Measurements from ENCODE around the gene DBP.
"Not testable (repeated sequence)": the region's sequence is repeated elsewhere in the genome, so short reads cannot be mapped to it uniquely, and the experiment has no call there.

Gene DBP

DNA sequence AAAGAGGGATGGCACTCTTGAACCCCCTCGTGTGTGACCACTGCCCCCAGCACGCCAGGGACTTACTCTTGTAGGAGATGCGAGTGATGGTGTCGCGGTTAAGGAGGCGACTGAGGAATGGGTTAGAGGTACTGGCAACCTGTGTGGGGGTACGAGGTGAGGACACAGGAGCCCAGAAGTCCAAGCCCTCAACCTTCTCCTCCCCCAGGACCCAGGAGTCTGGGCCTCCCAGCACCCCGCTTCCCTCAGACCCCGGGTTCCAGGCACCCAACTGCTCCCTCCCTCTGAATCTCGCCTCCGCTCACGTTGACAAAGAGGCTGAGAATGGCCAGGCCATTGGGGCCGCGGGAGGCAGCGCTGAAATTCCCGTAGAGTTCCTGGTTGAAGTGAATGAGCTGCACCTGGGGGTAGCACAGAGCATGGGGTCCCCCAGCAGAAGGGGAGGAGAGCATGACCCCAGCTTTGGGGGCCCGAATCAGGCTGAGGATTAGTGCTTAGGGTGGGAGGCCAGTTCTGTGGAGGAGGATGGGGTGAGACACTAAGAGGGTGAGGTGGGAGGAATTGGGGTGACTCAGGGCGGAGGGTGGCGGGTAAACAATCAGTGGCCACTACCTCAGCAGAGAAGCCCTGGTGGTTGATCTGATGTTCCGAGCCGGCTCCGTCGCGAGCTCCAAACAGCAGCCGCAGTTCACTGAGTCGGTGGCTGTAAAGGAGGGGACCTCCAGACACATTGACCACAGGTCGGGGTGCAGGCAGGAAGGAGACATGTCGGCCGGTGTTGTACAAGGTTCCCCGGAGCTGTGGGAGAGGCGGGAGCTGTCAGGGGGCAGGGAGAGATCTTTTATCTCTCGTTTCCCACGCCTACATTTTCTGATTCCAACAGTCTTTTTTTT lies 2.5 kb upstream of the DBP start:
- Mint-ChIP-seq H3K4me3 (peak overlapping the region; percentile 58 to 92), H3K36me3 (peaks cover 5 to 16% of the 10 kb centered on the region in 2 donors), H3K27me3 (no peaks in the 10 kb centered on the region), H3K4me1 (peaks cover 33 to 49% of the 10 kb centered on the region in 2 donors), H3K9me3 (peaks cover 8 to 9% of the 10 kb centered on the region in 2 donors), H3K27ac (peak overlapping the region; percentile 99)
- no peak for DNase-seq
- ATAC-seq (replicated peaks), result no peak

GRCh38 chr19:48638831-48639381 lies 1.7 kb upstream of the DBP start:
- ATAC-seq (replicated peaks), result no peak
- H3K9me3 Mint-ChIP-seq, result peaks cover 8 to 9% of the 10 kb centered on the region in 2 donors
- peak overlapping the region; percentile 88 to 92 for H3K4me3 Mint-ChIP-seq
- peak overlapping the region; percentile 99 for H3K27ac Mint-ChIP-seq
- H3K27me3 Mint-ChIP-seq, result no peaks in the 10 kb centered on the region
- H3K4me1 Mint-ChIP-seq, result peaks cover 35 to 51% of the 10 kb centered on the region in 2 donors
- H3K36me3 Mint-ChIP-seq, result peaks cover 5 to 16% of the 10 kb centered on the region in 2 donors
- no peak for DNase-seq

- peak overlapping the region; percentile 88 to 92 for H3K4me3 Mint-ChIP-seq
- peak overlapping the region; percentile 99 for H3K27ac Mint-ChIP-seq
- peaks cover 5 to 16% of the 10 kb centered on the region in 2 donors for H3K36me3 Mint-ChIP-seq
- ATAC-seq (replicated peaks) (peak; percentile 30 to 44), DNase-seq (peak; percentile 77)
- H3K4me1 Mint-ChIP-seq, result peaks cover 40 to 58% of the 10 kb centered on the region in 2 donors
- no peaks in the 10 kb centered on the region for H3K27me3 Mint-ChIP-seq
- H3K9me3 Mint-ChIP-seq, result peaks cover 8 to 9% of the 10 kb centered on the region in 2 donors
Observed at GRCh38 chr19:48637948-48638830, 1.0 kb upstream of the DBP start.

DNA sequence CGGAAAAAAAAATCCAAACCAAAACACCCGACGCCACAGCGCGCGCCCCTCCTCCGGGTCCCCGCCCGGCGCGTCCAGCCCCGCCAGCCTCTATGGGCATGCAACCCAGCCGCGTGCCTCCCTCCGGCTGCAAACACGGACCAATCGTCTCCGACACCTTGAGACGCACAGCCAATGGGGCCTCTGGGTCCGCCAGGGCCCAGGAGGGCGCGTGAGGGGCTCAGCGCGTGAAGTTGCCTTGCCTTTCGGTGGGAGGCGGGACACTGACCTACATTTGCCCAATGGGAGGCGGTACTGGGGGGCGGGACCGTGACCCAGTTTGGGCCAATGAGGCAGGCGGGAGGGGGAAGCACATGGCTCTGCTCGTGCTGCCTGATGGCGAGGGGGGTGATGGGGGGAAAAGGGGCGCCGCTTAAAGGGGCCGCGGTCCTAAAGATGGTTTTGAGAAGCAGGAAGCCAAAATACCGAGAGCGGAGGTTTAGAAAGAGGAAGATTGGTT lies 319 bp upstream of the DBP start:
- H3K9me3 Mint-ChIP-seq, result peaks cover 8 to 9% of the 10 kb centered on the region in 2 donors
- peak overlapping the region; percentile 99 for H3K27ac Mint-ChIP-seq
- H3K36me3 Mint-ChIP-seq, result peaks cover 5 to 16% of the 10 kb centered on the region in 2 donors
- no peaks in the 10 kb centered on the region for H3K27me3 Mint-ChIP-seq
- H3K4me3 Mint-ChIP-seq, result peak overlapping the region; percentile 88 to 92
- DNase-seq (peak; percentile 99), ATAC-seq (replicated peaks) (peak; percentile 75 to 77)
- H3K4me1 Mint-ChIP-seq, result peaks cover 44 to 65% of the 10 kb centered on the region in 2 donors

DNA sequence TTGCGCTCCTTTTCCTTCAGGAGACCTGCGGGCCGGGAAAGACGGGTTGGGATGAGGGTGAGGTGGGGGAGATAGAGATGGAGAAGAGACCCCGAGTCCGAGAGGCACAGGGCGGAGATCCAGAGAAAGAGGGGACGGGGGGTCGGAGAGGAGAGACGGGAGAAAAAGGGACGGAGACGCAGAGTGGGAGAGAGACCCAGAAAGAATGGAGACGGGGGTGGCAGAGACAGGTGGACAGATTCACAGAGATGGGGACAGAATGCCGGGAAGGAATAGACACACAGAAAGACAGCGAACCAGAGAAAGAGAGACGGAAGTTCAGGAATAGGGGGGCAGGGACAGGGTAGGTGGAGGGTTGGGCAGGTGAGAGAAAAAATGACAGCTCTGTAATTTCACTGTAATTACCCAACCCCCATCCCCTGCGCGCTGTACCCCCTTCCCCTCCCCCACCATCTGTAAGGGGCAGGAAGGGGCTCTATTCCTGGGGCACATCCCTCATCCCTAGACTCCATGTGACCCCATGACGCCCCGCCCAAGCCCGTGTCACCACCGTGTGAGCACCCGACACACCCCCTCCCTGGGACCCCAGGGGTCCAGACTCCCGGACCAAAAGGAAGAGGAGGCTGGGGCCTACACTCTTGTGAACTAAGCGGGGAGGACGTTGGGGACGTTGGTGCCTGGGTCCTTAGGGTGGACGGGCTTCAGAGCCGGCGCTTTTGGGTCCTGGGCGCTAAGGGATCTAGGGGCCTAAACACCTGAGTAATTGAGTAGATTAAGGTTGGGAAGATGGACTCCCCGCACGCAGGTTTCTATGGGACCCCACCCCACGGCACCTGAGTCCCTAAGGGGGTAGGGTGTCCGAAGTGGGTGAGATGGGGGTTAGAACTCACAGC lies 967 bp downstream of the DBP start:
- ATAC-seq (replicated peaks) (no peak), DNase-seq (no peak)
- Mint-ChIP-seq H3K27ac (peak overlapping the region; percentile 82), H3K36me3 (peaks cover 5 to 14% of the 10 kb centered on the region in 2 donors), H3K9me3 (peaks cover 8 to 9% of the 10 kb centered on the region in 2 donors), H3K4me1 (peaks cover 44 to 72% of the 10 kb centered on the region in 2 donors), H3K4me3 (peak overlapping the region; percentile 88 to 92), H3K27me3 (no peaks in the 10 kb centered on the region)

GRCh38 chr19:48635263-48635965 lies 1.8 kb downstream of the DBP start:
- peaks cover 44 to 80% of the 10 kb centered on the region in 2 donors for H3K4me1 Mint-ChIP-seq
- peak overlapping the region; percentile 88 to 92 for H3K4me3 Mint-ChIP-seq
- H3K27me3 Mint-ChIP-seq, result no peaks in the 10 kb centered on the region
- peak overlapping the region; percentile 91 for H3K27ac Mint-ChIP-seq
- peaks cover 8 to 9% of the 10 kb centered on the region in 2 donors for H3K9me3 Mint-ChIP-seq
- H3K36me3 Mint-ChIP-seq, result peaks cover 5 to 16% of the 10 kb centered on the region in 2 donors
- peak; percentile 15 to 26 for ATAC-seq (replicated peaks)
- peak; percentile 69 for DNase-seq

GRCh38 chr19:48634424-48635262 lies 2.5 kb downstream of the DBP start:
- peak overlapping the region; percentile 91 for H3K27ac Mint-ChIP-seq
- H3K36me3 Mint-ChIP-seq, result peaks cover 9 to 20% of the 10 kb centered on the region in 2 donors
- H3K4me3 Mint-ChIP-seq, result peak overlapping the region; percentile 85 to 87
- no peaks in the 10 kb centered on the region for H3K27me3 Mint-ChIP-seq
- ATAC-seq (replicated peaks) (peak; percentile 31 to 40), DNase-seq (peak; percentile 91)
- H3K9me3 Mint-ChIP-seq, result peaks cover 8 to 9% of the 10 kb centered on the region in 2 donors
- peaks cover 42 to 79% of the 10 kb centered on the region in 2 donors for H3K4me1 Mint-ChIP-seq

GRCh38 chr19:48634036-48634342 lies 3.2 kb downstream of the DBP start:
- Mint-ChIP-seq H3K27me3 (no peaks in the 10 kb centered on the region), H3K9me3 (peaks cover 7% of the 10 kb centered on the region in 2 donors), H3K27ac (peak overlapping the region; percentile 91), H3K36me3 (peaks cover 14 to 21% of the 10 kb centered on the region in 2 donors), H3K4me3 (peak overlapping the region; percentile 85 to 87), H3K4me1 (peaks cover 37 to 72% of the 10 kb centered on the region in 2 donors)
- ATAC-seq (replicated peaks) (no peak), DNase-seq (no peak)

GRCh38 chr19:48633148-48634035 lies 3.8 kb downstream of the DBP start:
- Mint-ChIP-seq H3K4me1 (peaks cover 32 to 66% of the 10 kb centered on the region in 2 donors), H3K4me3 (peak overlapping the region; percentile 47 to 85), H3K36me3 (peaks cover 11 to 21% of the 10 kb centered on the region in 2 donors), H3K27me3 (no peaks in the 10 kb centered on the region), H3K9me3 (peaks cover under 1% of the 10 kb centered on the region in 2 donors), H3K27ac (peak overlapping the region; percentile 91)
- DNase-seq (no peak), ATAC-seq (replicated peaks) (no peak)

DNA sequence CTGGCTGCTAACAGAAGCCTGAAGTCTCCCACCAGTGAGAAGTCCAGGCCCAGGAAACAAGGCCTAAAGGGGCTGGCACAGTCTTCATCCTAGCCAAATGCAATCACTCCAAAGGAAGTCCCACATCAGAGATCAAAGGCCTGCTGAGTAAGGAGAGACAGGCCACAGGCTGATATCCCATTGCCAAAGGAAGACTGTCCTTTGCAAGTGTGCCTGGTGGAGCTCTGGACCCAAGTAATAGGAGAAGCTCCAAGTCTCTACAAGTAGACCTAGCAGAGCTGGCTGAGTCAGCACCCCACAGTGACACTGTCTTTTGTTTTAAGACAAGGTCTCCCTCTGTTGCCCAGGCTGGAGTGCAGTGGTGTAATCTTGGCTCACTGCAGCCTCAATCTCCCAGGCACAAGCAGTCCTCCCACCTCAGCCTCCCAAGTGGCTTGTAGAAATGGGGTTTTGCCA lies 4.5 kb downstream of the DBP start:
- DNase-seq, result no peak
- H3K27me3 Mint-ChIP-seq, result no peaks in the 10 kb centered on the region
- peaks cover 30 to 60% of the 10 kb centered on the region in 2 donors for H3K4me1 Mint-ChIP-seq
- H3K9me3 Mint-ChIP-seq, result no peaks in the 10 kb centered on the region
- H3K4me3 Mint-ChIP-seq, result no peak overlapping the region
- H3K27ac Mint-ChIP-seq, result peak overlapping the region; percentile 62
- peaks cover 11 to 20% of the 10 kb centered on the region in 2 donors for H3K36me3 Mint-ChIP-seq
- no peak for ATAC-seq (replicated peaks)

DNA sequence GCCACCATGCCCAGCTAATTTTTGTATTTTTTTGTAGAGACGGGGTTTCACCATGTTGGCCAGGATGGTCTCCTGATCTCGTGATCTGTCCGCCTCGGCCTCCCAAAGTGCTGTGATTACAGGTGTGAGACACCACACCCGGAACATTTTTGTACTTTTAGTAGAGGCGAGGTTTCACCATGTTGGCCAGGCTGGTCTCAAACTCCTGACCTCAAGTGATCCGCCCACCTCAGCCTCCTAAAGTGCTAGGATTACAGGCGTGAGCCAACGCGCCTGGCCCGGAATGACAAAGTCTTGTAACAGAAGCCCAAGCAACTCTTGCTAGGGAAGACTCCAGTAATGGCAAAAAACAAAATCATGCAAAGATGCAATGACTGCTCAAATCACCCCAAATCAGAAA lies 4.9 kb downstream of the DBP start:
- not testable (repeated sequence) for H3K4me3 Mint-ChIP-seq; H3K9me3 Mint-ChIP-seq; H3K27me3 Mint-ChIP-seq; ATAC-seq (replicated peaks); DNase-seq
- Mint-ChIP-seq H3K27ac (peak overlapping the region; percentile 62), H3K36me3 (peaks cover 11 to 20% of the 10 kb centered on the region in 2 donors), H3K4me1 (peaks cover 31 to 62% of the 10 kb centered on the region in 2 donors)
